ENCODE measurements around the gene TRIM31.

DNA sequence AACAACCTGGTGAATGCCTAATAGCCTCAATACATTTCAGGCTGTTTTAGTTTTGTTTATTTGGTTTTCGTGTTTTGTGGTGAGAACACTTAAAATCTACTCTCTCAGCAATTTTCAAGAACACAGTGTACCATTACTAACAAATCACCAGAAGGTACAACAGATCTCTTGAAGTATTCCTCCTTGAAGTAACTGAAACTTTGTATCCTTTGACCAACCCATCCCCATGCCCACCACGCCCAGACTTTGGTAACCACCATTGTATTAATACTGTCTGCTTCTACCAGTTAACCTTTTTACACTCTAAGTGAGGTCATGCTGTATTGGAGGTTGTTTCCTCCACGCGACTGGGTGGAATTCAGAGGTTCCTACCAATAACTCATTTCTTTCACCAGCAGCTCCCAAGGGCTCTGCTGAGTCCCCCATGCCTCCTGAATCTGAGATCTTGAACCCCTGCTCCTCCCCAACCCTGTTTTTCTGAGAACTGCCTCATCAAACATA is 17.3 kb upstream of the TRIM31 start:
- TF ChIP-seq, protein P1, sequence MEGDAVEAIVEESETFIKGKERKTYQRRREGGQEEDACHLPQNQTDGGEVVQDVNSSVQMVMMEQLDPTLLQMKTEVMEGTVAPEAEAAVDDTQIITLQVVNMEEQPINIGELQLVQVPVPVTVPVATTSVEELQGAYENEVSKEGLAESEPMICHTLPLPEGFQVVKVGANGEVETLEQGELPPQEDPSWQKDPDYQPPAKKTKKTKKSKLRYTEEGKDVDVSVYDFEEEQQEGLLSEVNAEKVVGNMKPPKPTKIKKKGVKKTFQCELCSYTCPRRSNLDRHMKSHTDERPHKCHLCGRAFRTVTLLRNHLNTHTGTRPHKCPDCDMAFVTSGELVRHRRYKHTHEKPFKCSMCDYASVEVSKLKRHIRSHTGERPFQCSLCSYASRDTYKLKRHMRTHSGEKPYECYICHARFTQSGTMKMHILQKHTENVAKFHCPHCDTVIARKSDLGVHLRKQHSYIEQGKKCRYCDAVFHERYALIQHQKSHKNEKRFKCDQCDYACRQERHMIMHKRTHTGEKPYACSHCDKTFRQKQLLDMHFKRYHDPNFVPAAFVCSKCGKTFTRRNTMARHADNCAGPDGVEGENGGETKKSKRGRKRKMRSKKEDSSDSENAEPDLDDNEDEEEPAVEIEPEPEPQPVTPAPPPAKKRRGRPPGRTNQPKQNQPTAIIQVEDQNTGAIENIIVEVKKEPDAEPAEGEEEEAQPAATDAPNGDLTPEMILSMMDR (IDR thresholded peaks at IDR 0.05; ENCODE audit: low read depth, low read length, poor library complexity, severe bottlenecking), result no peak
- no peak for TF ChIP-seq EZH2phosphoT487 (IDR thresholded peaks at IDR 0.05; ENCODE audit: borderline replicate concordance, low read length)

Data from DOHH2 (cell line).